Uterus (tissue), 4 donors: ENCODE results near the gene CEP55. TPM values are rescaled to one million over a fixed set of nuclear protein-coding genes. Genes with fewer than 3 reads are reported as not detected.

Experiments used
- DNase-seq, 2 donors: peaks; one replicate each; pipeline ENCODE4 v3.0.0-alpha.2; 2019 to 2020
- H3K27ac ChIP-seq, 2 donors: fragments of 200-600 bp; sonication (generic); 1 replicate in 1 of 2; 2 replicates in 1 of 2; pipeline ENCODE4 v1.5.1; 2016 to 2018
- H3K27me3 ChIP-seq, 2 donors: fragments of 200-600 bp; sonication (generic); one replicate each; pipeline ENCODE4 v1.5.1; 2018 to 2019; ENCODE audit warnings: control low read depth in 1 of 2
- H3K36me3 ChIP-seq, 2 donors: fragments of 200-600 bp; sonication (generic); one replicate each; pipeline ENCODE4 v1.5.1; 2019; ENCODE audit warnings: control low read depth in 1 of 2
- H3K4me1 ChIP-seq, 2 donors: fragments of 200-600 bp; sonication (generic); one replicate each; pipeline ENCODE4 v1.5.1; 2018 to 2019; ENCODE audit warnings: control low read depth in 1 of 2
- H3K4me3 ChIP-seq, 2 donors: fragments of 200-600 bp; sonication (generic); 1 replicate in 1 of 2; 2 replicates in 1 of 2; pipeline ENCODE4 v1.5.1; 2018 to 2019; ENCODE audit warnings: mild to moderate bottlenecking in 1 of 2
- H3K9me3 ChIP-seq, 2 donors: fragments of 200-600 bp; sonication (generic); one replicate each; pipeline ENCODE4 v1.5.1; 2019; ENCODE audit warnings: control low read depth in 1 of 2
- intact Hi-C: fragments of 100-400 bp; cut with DNase I; formaldehyde crosslinking; loops from one replicate; pipeline ENCODE4 v1.15.1; 2023; ENCODE audit warnings: low total_unique reads
- small RNA-seq: library from RNA; depleted of rRNA; stranded (forward); fragments of <200 nt; gene quantifications from one replicate; pipeline ENCODE3, GENCODE V24; 2016
- total RNA-seq, 4 donors: library from RNA; depleted of rRNA in 3 of 4; stranded (reverse); fragments of >200 nt in 3 of 4; gene quantifications; one replicate each; pipeline versions ENCODE4 v1.1.0 to v1.2.4, GENCODE V29; 2014 to 2023
- TF ChIP-seq, protein P1 (sequence below), 4 experiments: fragments of 200-600 bp in 2 of 4; fragments of 450-650 bp in 2 of 4; sonication (generic) in 2 of 4; IDR thresholded peaks; one replicate each; pipeline ENCODE4 v1.5.1; 2016 to 2019; ENCODE audit warnings: antibody characterized with exemption in 4 of 4, mild to moderate bottlenecking in 2 of 4, moderate library complexity in 1 of 4
- donor health status: DM: yes; HTN: yes; CAD: no.

CEP55 gene
- total RNA-seq, 4 donors from 2014 or later: under 0.01 to 13.8 TPM; not detected in 2

- Histone ChIP-seq H3K4me3 (no peak overlapping the region), H3K9me3 (no peaks in the 10 kb centered on the region), H3K27me3 (no peaks in the 10 kb centered on the region), H3K4me1 (no peaks in the 10 kb centered on the region), H3K27ac (no peak overlapping the region), H3K36me3 (no peaks in the 10 kb centered on the region)
- TF ChIP-seq, protein P1, sequence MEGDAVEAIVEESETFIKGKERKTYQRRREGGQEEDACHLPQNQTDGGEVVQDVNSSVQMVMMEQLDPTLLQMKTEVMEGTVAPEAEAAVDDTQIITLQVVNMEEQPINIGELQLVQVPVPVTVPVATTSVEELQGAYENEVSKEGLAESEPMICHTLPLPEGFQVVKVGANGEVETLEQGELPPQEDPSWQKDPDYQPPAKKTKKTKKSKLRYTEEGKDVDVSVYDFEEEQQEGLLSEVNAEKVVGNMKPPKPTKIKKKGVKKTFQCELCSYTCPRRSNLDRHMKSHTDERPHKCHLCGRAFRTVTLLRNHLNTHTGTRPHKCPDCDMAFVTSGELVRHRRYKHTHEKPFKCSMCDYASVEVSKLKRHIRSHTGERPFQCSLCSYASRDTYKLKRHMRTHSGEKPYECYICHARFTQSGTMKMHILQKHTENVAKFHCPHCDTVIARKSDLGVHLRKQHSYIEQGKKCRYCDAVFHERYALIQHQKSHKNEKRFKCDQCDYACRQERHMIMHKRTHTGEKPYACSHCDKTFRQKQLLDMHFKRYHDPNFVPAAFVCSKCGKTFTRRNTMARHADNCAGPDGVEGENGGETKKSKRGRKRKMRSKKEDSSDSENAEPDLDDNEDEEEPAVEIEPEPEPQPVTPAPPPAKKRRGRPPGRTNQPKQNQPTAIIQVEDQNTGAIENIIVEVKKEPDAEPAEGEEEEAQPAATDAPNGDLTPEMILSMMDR (IDR thresholded peaks at IDR 0.05): no peak
- DNase-seq: no peak
- intact Hi-C loops: no loop called here
Observed at GRCh38 chr10:93577565-93577964, 81.2 kb downstream of the CEP55 start.

Small RNA genes lying within 50 kb of the gene (small RNA-seq; reads per million reads assigned to genes)
- gene RNA5SP323: not detected

Other genes starting within 250 kb of the CEP55 start
- gene MYOF, start 14.3 kb upstream of the CEP55 start, total RNA-seq: 100 to 1,000 TPM in 2 of 4 donors, 10 to 100 TPM in 2; 41.2 to 114 (median 86.9) TPM
- gene FFAR4, start 70.1 kb downstream of the CEP55 start, total RNA-seq: not detected
- 1 to 10 TPM in 1 of 4 donors, under 1 TPM in 1, not detected in 2; 0.90 to 3.2 TPM for gene RBP4, start 104.6 kb downstream of the CEP55 start, total RNA-seq
- gene PDE6C, start 115.9 kb downstream of the CEP55 start, total RNA-seq: not detected
- 10 to 100 TPM in 3 of 4 donors, 1 to 10 TPM in 1; 5.4 to 40.5 (median 17.6) TPM for gene FRA10AC1, start 206.0 kb downstream of the CEP55 start, total RNA-seq